ENCODE data around the gene MIF4GD. TPM values are rescaled to one million over a fixed set of nuclear protein-coding genes. Genes with fewer than 3 reads are reported as not detected.

MIF4GD gene
- total RNA-seq, 1 donor from 2014 or later, result 5.0 TPM

DNA sequence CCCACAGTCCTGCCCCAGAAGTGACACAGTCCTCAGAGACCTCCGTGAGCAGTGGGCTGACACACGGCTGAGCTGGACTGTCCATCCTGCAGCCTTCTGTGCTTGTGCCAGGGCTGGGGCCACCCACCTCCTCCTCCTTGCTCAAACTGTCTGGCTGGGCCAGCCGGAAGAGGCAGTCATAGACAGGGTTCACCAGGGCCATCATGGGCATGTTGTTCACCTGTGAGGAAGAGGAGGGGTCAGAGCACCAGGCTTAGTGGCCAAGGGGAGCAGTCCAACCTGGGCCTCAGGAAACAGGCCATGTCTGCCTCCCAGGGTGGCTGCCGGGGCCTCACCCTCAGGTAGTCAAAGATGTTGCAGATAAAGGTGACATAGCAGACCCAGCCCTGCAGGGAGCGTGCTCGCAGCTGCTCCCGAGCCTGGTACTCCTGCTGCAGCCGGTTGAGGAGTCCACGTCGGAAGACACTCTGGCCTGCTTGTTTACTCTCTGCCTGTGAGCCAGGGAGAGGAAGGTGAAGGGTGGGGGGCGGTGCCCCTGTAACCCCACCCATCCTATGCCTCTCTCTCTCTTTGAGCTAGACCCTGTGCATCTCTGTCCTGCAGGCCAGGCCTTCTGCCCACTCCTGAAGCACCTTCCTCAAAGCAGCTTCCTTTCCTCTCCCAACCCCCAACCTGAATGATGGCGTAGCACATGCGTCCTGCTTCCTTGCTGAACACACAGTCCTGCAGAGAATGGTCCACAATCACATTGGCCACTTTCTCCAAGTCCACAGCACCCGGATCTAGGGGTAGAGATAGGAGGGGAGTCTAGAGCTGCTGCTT is 3.4 kb downstream of the MIF4GD start:
- Histone ChIP-seq H3K9me3 (ENCODE audit: insufficient read depth, low read depth, low read length) (no peaks in the 10 kb centered on the region), H3K79me2 (ENCODE audit: insufficient read depth, low read length) (peaks cover 15% of the 10 kb centered on the region), H2AFZ (ENCODE audit: low read depth, low read length) (no peak overlapping the region), H4K20me1 (ENCODE audit: insufficient read depth, low read length) (peaks cover 18% of the 10 kb centered on the region), H3K4me3 (ENCODE audit: insufficient read depth, low read depth, low read length) (no peak overlapping the region), H3K4me2 (ENCODE audit: low read length) (no peak overlapping the region), H3K9ac (ENCODE audit: low read length) (no peak overlapping the region), H3K27ac (ENCODE audit: low read depth, low read length) (no peak overlapping the region), H3K27me3 (ENCODE audit: insufficient read depth, low read length) (no peaks in the 10 kb centered on the region), H3K36me3 (ENCODE audit: insufficient read depth, low read length) (peaks cover 23% of the 10 kb centered on the region), H3K4me1 (ENCODE audit: insufficient read depth, low read length) (peaks cover 22% of the 10 kb centered on the region)
- TF ChIP-seq EZH2 (IDR thresholded peaks at IDR 0.05; ENCODE audit: insufficient read depth, low read length), result no peak
- TF ChIP-seq CTCF (IDR thresholded peaks at IDR 0.05; ENCODE audit: insufficient read depth, low read depth, low read length), result no peak
- FAIRE-seq, result no peak
- DNase-seq (ENCODE audit: low read depth), result no peak
- Mint-ChIP-seq H3K36me3 (ENCODE audit: low read depth, unreplicated experiment) (peaks cover 5% of the 10 kb centered on the region), H3K27ac (ENCODE audit: unreplicated experiment) (no peak overlapping the region), H3K9me3 (ENCODE audit: unreplicated experiment) (no peaks in the 10 kb centered on the region), H3K27me3 (ENCODE audit: low read depth, unreplicated experiment) (no peaks in the 10 kb centered on the region), H3K4me3 (ENCODE audit: unreplicated experiment) (no peak overlapping the region), H3K4me1 (ENCODE audit: low read depth, unreplicated experiment) (peaks cover 7% of the 10 kb centered on the region)

GRCh38 chr17:75267153-75267410 is 3.9 kb downstream of the MIF4GD start:
- H4K20me1 ChIP-seq (ENCODE audit: insufficient read depth, low read length), result peaks cover 18% of the 10 kb centered on the region
- H3K27me3 Mint-ChIP-seq (ENCODE audit: low read depth, unreplicated experiment), result no peaks in the 10 kb centered on the region
- peaks cover 5% of the 10 kb centered on the region for H3K36me3 Mint-ChIP-seq (ENCODE audit: low read depth, unreplicated experiment)
- no peak overlapping the region for H3K9ac ChIP-seq (ENCODE audit: low read length)
- H3K4me1 Mint-ChIP-seq (ENCODE audit: low read depth, unreplicated experiment), result peaks cover 12% of the 10 kb centered on the region
- H3K4me1 ChIP-seq (ENCODE audit: insufficient read depth, low read length), result peaks cover 22% of the 10 kb centered on the region
- no peak for DNase-seq (ENCODE audit: low read depth)
- H2AFZ ChIP-seq (ENCODE audit: low read depth, low read length), result no peak overlapping the region
- H3K9me3 ChIP-seq (ENCODE audit: insufficient read depth, low read depth, low read length), result no peaks in the 10 kb centered on the region
- H3K36me3 ChIP-seq (ENCODE audit: insufficient read depth, low read length), result peaks cover 23% of the 10 kb centered on the region
- H3K27ac Mint-ChIP-seq (ENCODE audit: unreplicated experiment), result no peak overlapping the region
- peaks cover 21% of the 10 kb centered on the region for H3K79me2 ChIP-seq (ENCODE audit: insufficient read depth, low read length)
- no peak for FAIRE-seq
- H3K4me3 ChIP-seq (ENCODE audit: insufficient read depth, low read depth, low read length), result no peak overlapping the region
- no peak overlapping the region for H3K27ac ChIP-seq (ENCODE audit: low read depth, low read length)
- H3K27me3 ChIP-seq (ENCODE audit: insufficient read depth, low read length), result no peaks in the 10 kb centered on the region
- H3K4me3 Mint-ChIP-seq (ENCODE audit: unreplicated experiment), result no peak overlapping the region
- TF ChIP-seq EZH2 (IDR thresholded peaks at IDR 0.05; ENCODE audit: insufficient read depth, low read length) (no peak), CTCF (IDR thresholded peaks at IDR 0.05; ENCODE audit: insufficient read depth, low read depth, low read length) (no peak)
- H3K9me3 Mint-ChIP-seq (ENCODE audit: unreplicated experiment), result no peaks in the 10 kb centered on the region
- no peak overlapping the region for H3K4me2 ChIP-seq (ENCODE audit: low read length)
